Activated gamma-delta T cell treated with Interleukin-2 at 50 U/mL for 16 hours (primary cell): ENCODE results near the gene OR10J1.
"Not testable (repeated sequence)": the region's sequence is repeated elsewhere in the genome, so short reads cannot be mapped to it uniquely, and the experiment has no call there.

ENCODE experiments used
- DNase-seq: peaks from one replicate; pipeline ENCODE4 v3.0.0-alpha.2; 2020

Gene OR10J1, protein sequence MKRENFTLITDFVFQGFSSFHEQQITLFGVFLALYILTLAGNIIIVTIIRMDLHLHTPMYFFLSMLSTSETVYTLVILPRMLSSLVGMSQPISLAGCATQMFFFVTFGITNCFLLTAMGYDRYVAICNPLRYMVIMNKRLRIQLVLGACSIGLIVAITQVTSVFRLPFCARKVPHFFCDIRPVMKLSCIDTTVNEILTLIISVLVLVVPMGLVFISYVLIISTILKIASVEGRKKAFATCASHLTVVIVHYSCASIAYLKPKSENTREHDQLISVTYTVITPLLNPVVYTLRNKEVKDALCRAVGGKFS

DNA sequence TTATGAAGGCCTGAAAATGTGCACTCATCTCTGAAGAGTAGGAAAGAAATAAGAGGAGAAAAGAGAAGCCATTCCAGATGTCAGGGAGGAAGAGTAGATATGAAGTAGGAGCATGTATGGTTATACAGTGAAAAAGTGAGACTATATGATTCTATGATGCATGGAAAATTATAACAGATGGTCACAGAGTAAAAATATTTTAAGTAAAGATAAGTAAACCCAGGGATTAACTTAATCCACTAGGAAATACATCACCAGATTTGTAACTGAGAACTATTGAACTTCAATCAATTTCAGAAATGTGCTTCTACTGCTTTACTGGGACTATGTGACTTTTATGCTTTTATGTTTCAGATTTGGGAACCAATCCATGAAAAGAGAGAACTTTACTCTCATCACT, at the start of gene OR10J1:
Gene OR10J1 (plus strand): TSS at position 301 of the 400 bp plus-strand sequence. CDS start 70 bp downstream, at position 371.
- no peak for DNase-seq

- no peak for DNase-seq
These were observed 32.7 kb upstream of the OR10J1 start for GRCh38 chr1:159406821-159407220.

GRCh38 chr1:159408862-159409400, 30.6 kb upstream of the OR10J1 start:
- DNase-seq, result no peak

DNA sequence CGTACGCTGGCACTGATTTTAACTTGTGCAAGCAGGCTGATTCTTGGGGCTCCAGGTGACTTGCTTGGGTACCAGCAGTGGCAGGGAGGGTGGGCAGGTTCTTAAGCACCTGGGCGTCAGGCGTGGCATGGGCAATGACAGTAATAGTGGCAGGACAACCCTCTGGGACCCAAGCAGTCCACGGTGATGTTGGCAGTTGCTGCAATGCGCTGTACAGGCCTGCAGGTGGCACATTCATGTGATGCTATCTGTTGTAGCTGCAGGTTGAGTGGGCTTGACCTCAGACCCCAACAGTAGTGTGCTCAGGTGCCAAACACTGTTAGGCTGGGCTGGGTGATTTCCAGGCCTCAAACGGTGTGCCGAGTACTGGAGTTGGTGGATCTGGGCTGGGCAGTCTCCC, 17.7 kb upstream of the OR10J1 start:
- no peak for DNase-seq

- no peak for DNase-seq
These were observed 11.0 kb upstream of the OR10J1 start for GRCh38 chr1:159428536-159428935.

- no peak for DNase-seq
These were observed 10.3 kb upstream of the OR10J1 start for GRCh38 chr1:159429074-159429861.

DNA sequence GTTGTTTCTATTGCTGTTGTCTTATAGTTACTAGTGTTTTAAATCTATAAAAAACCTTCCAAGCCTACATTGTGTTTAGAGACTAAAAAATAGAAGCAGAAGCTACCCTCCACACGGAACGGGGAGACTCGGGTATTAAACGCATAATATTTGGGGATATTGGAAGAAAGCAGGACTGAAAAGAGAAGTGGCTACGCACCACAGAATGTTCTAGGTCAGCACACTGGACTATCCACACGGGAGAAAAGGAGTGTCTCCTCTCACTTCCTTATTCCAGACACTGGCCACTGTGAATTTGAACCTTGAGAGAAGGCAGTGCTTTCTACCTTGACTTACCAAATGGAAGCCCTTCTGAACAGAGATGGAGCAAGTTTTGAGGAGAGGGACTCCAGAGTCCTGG, 8.5 kb upstream of the OR10J1 start:
- no peak for DNase-seq

- DNase-seq, result no peak
These were observed 7.6 kb upstream of the OR10J1 start, which contains the start of gene OR10J4 for GRCh38 chr1:159431904-159432303. Gene OR10J4, plus strand, starts transcription at chr1:159432204.

- no peak for DNase-seq
These were observed 3.1 kb upstream of the OR10J1 start for GRCh38 chr1:159436469-159436868.

DNA sequence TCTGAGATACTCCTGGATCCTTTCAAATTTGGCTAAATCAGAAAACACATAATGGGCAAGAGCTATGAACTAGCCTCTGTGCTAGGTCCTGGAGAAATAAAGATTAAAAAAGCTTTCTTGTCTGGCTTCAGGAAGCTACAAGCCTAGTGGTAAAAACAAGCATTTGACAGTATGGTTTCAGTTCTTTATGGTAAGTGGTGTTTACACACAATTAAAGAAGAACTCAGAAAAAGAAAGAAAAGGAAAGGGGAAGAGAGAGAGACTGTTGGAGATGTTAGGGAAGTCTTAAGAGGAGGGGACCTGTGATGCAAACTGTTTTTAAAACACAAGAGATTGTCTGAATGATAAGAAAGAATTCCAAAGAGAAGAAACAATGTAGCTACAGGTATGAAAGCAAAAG, 1.8 kb downstream of the OR10J1 start:
- no peak for DNase-seq

DNA sequence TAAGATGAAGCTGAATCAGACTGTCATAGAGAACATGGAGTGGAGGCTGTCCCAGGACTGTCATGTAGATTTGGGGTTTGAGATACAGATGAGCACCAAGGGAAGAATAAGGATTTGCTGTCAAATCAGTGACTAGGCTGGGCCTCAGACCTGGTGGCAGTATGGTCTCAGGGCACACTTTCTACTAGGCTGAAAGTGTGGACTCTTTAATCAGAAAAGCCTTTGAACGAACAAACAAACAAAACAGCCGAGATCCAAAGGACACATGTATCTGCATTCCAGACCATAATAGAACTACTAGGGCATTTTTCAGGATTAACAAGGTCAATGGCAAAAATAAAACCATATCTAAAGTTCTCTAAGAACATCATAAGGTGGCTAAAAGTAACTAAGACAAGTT, 2.9 kb downstream of the OR10J1 start:
- no peak for DNase-seq

- no peak for DNase-seq
These were observed 3.7 kb downstream of the OR10J1 start for GRCh38 chr1:159443066-159443750.

DNA sequence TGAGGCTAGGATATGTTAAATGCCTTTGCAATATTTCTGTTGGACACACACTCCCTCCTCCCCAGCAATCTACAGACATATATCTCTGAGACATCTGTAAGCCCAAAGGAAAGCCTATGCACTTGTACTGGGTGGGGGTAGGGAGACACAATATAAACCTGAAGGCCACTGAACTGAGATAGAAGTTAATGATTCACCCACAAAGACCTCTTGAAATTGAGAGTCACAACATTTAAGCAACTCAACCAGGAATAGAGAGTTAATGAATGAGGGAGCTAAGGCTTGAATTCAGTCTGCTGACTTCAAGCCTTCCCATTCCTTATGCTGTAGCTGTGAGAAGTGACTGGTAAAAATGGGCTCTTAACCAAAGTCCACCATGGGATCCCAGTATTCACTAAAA, 5.0 kb downstream of the OR10J1 start:
- DNase-seq, result no peak

- no peak for DNase-seq
These were observed 8.7 kb downstream of the OR10J1 start for GRCh38 chr1:159448181-159448580.

DNA sequence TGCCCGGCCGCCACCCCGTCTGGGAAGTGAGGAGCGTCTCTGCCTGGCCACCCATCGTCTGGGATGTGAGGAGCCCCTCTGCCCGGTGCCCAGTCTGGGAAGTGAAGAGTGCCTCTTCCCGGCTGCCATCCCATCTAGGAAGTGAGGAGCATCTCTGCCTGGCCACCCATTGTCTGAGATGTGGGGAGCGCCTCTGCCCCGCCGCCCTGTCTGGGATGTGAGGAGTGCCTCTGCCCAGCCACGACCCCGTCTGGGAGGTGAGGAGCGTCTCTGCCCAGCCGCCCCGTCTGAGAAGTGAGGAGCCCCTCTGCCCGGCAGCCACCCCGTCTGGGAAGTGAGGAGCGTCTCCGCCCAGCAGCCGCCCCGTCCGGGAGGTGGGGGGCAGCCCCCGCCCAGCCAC, 10.1 kb downstream of the OR10J1 start:
- DNase-seq, result not testable (repeated sequence)

DNA sequence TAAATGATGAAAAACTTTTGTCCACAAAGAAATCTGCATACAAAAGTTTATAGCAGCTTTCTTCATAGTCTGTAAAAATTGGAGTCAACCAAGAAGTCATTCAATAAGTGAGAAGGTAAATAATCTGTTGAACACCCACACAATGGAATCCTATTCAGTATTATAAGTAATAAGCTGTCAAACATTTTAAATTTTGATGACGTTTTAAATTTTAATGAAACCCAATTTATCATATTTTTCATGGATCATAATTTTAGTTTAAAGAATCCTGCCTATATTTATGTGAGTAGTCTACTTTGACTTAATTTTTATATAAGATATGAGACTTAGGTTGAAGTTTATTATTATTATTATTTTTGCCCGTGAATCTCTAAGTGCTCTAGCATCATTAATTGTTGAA, 20.0 kb downstream of the OR10J1 start:
- no peak for DNase-seq

GRCh38 chr1:159465191-159465603, 25.7 kb downstream of the OR10J1 start:
- DNase-seq, result no peak

- no peak for DNase-seq
These were observed 28.8 kb downstream of the OR10J1 start for GRCh38 chr1:159468321-159468720.

DNA sequence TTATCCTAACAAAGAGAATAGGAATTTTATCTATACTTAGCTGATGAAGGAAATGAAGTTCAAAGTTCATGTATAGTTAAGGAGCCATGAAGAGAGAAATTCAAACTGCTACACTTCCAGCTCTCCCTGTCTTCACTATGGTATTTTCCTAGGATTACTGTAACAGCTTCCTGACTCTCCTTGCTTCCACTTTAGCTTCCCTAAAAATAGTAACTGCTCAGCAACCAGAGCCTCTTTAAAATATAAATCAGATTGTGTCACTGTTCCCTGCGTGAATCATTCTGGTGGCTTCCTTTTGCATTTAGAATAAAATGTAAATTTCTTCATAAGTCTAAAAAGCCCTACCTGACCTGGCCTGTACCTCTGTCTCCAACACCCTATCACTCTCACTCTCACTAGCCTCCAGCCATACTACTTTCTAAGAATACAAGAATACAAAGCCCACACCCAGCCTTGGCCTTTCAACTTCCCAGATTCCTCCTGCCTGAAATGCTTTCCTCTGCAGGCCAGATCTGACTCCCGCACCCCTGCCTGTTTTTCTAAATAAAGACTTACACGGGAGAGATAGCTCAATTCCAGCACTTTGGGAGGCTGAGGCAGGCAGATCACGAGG, 30.5 kb downstream of the OR10J1 start:
- DNase-seq, result no peak

GRCh38 chr1:159473335-159473734, 33.8 kb downstream of the OR10J1 start:
- DNase-seq, result no peak

DNA sequence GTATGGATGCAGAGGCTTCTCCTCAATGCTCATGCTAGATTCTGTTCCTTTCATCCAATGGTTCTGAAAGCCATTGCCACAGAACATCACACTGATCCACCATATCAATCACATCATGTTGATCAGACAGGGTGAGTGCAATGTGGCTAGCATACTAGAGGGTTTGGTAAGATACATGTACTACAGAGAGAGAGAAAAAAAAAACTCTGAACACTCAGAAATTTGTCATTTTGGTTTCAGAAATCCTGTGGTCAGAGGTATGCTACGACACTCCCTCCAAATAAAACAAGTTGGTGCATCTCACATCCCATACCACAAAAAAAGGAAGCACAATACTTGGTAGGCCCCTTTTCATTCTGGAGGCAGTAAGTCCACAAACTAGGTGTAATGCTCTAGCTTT, 35.4 kb downstream of the OR10J1 start:
- no peak for DNase-seq

- no peak for DNase-seq
These were observed 44.0 kb downstream of the OR10J1 start for GRCh38 chr1:159483501-159483900.
